CD4-positive, alpha-beta T cell treated with Interleukin-10 for 1 hour (primary cell): ENCODE results near the gene RCE1.

Experiments used
- DNase-seq: peaks from one replicate; pipeline ENCODE4 v3.0.0-alpha.2; 2020

Gene RCE1

DNA sequence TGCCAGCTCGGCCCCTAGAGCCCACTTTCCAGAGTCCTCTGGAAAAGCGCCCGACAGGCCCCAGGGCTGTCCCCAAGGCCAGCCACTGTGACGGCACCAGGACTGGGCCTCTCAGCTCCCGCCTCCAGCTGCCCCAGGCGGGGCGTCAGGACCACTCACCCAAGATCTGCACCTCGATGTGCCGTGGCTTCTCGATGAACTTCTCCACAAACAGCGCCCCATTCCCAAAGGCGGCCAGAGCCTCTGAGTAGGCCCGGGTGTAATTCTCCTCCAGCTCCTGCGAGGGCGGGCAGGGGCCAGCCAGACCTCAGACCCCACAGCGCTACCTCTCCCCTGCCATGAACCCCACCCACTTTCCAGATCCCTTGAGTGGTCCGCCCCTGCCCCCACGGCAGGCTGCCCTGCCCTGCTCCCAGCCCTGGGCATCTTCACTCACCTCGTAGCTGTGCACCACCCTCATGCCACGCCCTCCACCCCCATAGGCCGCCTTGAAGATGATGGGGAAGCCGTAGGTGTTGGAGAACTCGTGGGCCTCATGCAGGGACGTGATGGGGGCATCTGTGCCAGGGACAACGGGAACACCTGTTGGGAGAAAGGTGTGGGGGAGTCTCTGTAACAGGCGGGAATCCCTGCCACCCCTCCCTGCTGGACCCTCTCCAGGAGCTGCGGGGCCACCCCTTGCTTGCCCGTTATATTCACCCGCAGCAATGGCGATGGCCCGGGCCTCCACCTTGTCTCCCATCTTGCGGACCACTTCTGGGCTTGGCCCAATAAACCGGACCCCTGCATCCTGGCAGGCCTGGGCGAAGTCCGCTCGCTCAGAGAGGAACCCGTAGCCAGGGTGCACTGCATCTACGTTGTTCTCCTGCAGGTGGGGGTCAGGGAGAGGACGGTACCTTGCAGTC, 27.6 kb downstream of the RCE1 start:
- no peak for DNase-seq

DNA sequence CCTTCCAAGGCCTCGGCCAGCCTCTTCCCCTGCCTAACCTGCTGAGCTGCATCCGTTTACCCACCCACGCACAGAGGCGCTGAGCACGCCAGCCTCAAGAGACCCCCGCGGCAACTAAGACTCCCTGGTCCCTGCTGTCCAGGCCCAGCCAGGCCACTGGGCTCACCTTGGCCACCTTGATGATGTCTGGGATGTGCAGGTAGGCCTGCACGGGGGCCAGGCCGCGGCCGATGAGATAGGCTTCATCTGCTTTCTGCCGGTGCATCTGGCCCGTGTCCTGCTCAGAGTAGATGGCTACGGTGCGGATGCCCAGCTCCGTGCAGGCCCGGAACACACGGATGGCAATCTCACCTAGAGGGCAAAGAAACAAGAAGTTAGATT, 28.3 kb downstream of the RCE1 start:
- DNase-seq: no peak

DNA sequence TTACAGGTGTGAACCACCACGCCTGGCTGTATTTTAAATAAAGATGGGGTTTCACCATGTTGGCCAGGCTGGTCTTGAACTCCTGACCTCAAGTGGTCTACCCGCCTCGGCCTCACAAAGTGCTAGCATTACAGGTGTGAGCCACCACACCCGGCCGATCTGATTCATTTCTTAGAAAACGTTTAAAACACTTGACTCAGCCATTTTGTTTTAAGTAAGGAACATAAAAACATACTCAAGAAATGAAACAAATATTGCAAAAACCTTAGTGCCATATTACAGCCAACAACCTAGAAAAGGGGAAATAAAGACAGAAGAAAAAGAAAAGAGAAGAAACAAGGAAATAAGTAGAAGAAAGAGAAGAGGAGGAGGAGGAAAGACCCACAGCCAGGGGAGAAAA, 31.0 kb downstream of the RCE1 start:
- no peak for DNase-seq

DNA sequence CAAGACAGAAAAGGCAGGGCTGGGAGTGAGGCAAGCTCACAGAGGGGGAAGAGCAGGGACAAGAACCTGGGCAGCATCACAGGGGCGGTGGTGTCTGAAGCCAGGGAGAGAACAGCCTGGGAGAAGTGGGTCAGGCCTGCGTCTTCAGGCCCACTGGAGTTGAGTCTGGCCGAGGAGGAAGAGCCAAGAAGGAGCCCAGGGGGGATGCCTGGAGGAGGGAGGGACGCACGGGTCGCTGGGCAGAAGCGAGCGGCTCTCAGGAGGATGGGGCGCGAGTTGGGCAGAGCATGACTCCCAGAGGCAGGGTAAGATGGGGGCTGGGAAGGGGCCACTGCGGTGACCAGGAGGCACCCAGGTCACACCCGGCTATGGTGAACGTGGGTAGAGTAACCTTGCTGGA, 32.1 kb downstream of the RCE1 start:
- no peak for DNase-seq

DNA sequence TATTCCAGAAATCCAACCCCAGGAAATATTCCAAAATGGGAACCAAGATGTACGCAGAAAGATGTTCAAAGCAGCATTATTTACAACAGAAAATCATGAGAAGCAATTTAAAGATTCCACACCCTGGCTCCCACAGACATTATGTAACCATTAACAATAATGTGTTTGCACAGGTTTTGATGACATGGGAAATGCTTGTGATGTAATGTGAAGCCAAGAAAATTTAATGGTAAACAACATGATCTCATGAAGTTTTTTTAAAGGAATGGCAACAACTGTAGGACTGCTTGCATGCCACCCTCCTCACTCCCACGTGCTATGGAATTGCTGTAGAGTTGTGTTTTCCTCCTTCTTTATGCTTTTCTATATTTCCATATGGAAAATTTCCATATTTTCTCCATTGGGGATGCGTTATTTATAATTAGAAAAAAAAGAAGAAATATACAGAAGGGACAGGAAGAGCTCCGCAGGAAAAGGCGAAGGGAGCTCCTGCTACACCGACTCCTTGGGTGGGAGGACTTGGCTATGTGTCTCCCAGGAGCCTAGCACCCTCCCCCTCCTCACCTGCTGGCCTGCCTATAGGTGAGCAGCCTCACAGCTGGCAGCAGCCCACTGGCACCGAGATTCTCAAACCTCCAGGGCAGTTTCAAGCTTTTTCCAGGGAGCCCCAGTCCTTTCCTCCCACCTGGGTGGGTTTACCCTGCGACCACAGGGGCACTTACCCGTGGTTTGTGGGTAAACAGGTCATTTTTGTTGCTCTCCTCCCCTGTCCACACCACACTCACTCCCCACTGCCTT, 34.5 kb downstream of the RCE1 start:
- no peak for DNase-seq

DNA sequence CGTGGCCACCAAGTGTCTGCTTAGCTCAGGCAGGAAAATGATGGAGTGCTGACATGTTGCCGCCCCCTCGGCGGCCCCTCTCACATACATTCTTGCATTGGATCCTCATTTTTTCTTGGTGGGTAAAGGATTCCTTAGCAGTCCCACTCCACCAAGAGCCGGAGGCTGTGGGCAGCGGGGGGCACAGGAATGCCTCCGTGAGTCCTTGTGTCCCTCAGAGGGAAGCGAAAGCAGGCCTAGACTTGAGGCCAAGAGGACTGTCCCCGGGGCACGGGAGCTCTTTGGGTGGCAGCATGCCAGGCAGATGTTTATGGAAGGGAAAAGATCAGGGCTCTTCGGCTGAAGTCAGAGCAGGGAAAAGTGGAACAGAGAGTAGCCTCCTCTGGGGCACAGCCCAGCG, 35.2 kb downstream of the RCE1 start:
- DNase-seq: no peak

DNA sequence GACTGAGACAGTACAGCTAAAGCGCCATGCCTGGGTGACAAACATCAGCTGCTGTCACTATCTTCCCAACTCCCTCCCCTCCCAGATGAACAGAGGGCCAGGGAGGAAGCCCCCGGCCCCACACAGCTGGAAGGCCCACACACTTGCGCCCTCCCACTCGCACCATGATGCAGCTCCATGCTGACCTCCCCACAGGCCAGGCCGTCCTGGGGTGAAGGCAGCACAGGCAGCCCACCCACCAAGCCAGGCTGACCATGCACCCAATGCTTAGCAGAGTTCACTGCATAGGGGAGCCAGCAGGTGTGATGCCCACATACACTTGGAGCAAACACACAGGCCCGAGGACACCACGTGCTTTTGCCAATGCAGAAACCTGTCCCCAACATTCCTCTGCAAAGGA, 35.8 kb downstream of the RCE1 start:
- no peak for DNase-seq

DNA sequence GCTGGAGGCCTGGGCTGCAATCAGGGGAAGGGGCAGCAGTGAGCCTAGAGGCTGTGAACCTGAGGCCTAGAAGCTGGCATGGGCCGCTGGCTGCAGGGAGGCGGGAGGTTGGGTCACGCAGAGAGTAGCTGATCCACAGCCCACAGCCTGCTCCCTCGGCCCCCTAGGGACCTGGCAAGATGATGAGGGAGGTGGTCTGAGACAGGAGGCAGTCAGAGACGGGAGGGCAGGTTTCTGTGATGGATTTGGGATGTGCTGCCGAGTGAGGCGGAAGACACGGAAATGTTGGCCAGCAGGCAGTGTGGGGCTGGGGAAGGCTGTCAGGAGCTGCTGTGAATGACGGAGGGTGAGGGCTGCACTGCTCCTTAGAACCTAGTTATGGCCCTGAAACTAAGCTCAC, 36.3 kb downstream of the RCE1 start:
- DNase-seq: no peak

DNA sequence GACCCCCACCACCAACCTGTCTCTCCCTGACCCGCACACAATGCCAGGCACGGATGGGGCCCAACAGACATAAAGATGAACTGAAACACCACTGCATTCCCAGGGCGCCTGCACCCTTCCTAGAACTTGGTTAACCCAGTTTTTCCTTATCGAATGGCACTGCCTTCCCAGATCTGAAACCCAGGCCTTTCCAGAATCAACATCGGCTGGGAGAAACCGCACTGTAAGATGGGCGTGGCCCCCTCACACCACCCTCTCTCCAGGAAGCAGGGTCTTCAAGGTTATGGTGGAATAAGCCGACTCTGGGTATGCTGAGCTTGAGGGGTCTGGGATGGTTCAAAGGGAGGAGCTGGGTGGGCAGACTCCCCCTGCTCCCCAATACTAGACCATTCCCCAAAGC, 36.8 kb downstream of the RCE1 start:
- DNase-seq: no peak

DNA sequence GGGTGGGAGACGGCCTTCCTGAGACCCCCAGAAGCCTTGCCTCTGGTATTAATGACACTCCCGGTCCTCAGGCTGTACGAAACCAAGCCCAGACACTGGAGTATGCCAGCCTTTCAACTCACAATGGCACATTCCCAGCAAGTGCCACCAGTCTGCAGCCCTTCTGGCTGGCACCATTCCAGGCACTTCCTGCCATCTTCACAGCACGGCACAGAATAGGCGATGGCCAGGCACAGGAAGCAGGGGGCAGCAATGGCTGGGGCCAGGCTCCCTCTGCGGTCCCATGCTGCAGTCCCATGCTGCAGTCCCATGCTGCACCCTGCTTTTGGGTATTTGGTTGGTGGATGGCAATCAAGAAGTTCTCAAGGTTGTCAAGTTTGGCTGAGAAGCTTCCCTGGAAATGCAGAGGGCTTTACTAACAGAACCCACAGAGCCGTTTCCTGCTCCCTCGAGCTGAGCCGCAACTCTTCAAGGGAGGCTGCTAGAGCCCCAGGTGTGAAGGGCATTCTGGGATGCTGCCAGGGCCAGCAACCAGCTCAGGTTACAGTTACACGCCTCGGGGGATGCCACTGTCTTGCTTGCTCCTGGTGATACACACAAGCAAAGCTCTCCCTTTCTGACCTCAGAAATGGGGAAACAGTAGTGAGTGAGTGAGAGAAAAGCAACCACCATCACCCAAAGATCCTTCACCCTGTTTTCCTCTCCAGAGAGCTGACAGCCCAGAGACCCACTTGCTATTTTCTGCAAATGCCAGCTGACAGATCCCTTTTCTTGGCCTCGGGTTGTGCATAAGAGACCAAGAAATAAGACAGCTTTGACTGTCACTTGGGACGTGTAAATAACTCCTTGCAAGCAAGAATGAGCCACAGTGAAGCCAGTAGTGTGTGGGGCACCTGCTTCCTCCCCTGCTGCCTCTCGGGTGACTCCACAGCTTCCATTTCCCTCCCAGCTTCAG, 37.5 kb downstream of the RCE1 start:
- no peak for DNase-seq

DNA sequence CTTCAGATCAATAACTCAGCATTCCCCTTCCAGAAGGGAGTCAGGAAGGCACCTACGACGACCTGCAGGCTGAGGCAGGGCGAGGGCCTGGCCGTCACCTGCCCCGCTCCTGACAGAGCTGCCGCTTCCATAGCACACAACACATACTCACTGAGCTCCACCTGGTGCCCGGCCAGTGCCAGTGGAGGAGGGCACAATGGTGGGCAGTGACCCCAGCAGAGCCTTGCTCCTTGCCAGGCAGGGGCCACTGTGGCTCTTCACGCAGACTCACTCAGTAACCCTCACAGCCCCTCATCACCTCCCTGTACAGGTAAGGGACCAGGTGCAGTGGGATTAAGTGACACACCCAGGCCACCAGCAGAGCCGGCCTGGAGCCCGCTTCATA, 38.2 kb downstream of the RCE1 start:
- DNase-seq: no peak

DNA sequence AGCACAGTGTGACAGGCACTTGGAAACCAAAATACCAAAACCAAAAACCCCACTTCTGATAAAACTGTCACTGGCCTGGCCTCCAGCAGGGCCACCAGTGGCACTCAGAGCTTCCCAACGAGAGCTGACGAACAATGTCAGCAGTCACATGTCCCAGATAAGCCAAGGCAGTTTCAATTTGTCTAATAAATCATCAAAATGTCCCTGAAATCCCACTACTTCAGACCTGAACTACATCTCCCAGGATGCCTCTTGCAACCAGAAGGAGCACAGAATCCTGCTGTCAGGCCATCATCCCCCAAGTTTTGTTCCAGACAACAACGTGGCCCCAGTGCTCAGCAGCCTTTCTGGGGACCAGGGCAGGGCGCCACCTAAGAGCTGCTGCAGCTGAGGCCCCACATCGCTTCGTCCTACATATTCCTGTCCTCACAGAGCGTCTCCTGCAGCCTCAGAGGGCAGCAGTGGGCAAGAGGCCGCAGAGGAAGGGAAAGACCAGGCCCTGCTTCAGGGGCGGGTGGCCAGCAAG, 38.7 kb downstream of the RCE1 start:
- no peak for DNase-seq

DNA sequence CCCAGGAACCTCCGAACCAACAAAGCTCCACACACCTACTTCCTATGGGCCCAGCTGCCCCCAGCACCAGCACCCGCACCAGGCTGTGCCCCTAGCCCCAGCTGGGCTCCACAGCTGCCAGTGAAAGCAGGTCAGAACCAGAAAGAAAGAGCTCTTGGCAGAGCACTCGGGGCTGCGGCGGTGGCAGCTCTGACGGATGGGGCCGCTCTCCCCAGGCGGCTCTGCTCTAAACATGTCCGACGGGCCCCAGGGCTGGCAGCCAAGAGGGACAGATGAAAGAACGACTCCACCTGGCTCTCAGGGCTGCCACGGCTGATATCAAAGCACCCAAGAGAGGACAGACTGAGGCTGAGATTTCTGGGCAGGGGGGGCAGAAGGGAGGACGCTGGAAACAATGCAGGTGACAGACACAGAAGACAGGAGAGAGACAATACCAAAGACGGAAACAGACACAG, 39.3 kb downstream of the RCE1 start:
- DNase-seq: no peak

DNA sequence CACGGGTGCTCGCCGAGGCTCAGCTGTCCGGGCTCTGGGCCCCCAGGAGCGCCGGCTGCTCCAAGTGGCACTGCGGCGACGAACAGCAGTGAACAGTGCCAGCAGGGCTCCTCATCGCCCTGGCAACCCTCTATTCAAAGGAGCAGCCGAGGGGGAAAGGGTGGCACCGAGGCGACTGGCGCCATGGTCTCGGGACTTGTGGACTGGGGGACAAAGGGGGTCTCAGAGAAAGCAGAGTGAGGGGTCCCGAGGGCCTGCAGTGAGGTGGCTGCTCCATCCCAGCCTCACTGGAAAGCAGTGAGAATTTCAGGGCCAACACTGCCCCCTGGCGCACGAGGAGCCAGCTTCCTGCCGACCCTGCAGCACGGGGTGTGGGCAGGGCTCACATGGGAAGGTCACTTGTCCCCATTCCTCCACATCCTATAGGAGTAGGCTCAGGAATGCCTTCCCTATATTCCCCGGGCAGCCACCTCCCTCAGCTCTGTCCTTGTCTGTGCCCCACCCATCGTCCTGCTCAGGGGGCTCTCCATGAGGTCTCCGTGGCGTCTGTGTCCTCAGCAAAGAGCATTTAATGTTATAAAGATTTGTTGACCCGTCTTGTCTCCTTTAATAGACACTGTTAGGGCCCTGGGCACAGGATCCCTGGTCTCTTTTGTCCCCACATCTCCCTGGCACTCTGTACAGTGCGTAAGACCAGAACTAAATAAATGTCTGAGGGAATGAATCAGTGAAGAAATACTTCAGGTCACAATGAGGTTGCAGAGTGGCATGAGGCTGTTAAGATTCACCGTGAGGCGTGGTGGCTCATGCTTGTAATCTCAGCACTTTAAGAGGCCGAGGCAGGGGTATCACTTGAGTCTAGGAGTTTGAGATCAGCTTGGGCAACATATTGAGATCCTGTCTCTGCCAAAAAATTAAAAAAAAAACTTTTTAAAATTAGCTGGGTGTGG, 40.0 kb downstream of the RCE1 start:
- peak; percentile 60 for DNase-seq

DNA sequence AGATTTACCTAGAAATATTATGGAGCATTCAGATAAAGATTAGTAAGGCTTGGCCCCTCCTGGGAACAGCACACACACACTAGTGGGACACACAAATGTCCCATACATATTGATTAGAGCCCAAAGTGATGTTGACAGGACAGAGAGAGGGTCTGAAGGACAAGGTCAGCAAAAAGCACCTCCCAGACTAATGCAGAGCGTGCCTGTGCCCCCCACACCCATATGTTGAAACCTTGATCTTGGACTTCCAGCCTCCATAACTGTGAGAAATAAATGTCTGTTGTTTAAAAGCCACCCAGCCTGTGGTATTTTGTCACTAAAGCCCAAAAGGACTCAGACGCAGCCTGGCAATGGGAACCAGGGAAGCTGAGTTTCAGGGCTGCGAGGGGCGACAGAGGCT, 41.2 kb downstream of the RCE1 start:
- DNase-seq: no peak

DNA sequence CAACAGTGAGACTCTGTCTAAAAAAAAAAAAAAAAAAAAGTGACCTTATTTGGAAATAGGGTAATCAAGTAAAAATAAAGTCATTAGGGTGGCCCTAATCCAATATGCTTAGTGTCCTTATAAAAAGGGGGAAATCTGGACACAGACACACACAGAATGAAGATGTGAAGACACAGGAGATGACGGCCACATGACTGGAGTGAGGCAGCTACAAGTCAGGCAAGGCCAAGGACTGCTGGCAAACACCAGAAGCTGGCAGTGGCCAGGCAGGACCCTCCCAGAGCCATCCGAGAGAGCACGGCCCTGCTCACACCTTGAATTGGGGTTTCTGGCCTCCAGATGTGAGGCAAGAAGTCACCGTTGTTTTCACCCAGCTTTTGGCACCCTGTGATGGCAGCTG, 42.2 kb downstream of the RCE1 start:
- DNase-seq: no peak

DNA sequence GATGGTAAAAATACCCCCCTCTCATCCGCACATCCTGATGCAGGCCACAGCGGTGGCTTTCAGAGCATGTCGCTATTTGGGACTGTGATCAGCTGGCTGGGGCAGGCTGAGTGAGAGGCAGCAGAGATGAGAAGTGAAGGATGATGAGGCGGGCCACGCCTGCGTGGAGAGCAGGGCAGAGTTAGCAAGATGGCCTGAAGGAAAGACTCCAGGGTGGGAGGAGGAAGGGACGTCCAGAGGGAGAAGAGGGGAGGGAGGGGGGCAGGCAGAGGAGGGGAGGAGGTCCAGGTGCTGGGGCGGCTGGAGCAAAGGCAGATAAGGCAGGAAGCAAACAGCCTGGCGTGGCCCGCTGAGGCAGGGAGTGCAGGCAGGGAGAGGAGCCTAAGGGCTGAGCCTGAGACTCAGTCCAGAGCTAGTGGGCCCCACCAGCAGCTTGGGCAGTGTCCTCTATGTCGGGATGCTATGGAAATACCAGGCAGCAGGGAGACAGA, 42.8 kb downstream of the RCE1 start:
- no peak for DNase-seq

DNA sequence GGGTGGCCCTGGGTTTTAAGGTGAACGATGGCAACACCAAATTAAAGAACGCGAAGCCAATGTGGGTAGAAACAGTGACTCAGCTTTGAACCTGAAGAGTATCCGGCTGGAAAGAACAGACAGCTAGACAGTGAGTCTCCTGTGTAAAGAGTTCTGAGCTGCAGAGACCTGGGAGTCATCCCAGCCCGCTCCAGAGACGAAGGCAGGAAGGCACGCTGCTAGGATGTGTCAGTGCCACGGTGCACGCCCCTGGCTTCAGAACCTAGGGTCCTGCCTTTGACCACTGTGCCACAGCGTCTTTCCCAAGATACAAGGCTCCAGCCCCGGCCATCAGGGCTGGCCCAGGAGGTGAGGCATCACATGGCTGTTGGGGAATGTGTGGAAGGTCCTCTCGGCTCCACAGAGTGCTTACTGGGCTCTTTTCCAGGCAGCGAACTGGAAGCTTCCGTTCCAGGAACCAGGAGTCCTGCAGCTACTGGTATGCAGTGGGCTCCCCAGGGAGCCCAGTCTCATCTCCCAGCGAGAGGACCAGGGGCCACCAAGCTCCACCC, 43.5 kb downstream of the RCE1 start:
- DNase-seq: no peak

DNA sequence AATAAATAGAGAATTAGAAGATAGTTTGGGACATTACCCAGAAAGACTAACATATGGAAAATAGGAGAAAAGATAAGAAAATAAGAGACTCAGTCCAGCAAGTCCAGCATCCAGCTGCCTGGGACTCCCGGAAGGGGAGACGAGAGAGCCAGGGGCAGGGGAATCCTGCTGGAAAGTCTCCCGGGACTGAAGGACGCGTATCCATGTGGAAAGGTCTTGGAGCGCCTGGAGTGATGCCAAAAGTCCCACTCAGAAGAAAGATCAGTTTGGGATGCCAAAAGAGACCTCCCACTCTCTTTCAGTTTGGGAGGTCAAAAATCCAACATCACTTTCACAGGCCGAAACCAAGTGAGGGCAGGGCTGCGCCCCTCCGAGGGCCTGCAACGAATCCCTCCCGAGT, 44.3 kb downstream of the RCE1 start:
- DNase-seq: no peak

DNA sequence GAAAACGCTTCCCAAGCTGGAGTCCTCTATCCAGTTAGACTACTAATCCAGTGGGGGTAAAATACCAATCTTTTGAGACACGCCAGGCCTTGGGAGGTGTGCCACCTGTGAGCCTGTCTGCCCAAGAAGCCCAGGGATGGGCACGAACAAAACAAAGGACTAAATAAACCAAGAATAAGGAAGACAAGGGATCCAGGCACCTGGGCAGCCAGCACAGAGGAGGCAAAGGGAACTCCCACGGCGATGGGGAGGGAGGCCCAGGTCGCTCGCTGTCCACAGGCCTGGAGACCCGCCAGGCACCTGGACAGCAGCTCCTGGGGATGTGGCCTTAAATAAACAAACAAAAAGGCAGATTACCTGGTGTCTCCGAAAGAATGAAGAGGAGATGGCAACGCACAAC, 45.0 kb downstream of the RCE1 start:
- DNase-seq: no peak

DNA sequence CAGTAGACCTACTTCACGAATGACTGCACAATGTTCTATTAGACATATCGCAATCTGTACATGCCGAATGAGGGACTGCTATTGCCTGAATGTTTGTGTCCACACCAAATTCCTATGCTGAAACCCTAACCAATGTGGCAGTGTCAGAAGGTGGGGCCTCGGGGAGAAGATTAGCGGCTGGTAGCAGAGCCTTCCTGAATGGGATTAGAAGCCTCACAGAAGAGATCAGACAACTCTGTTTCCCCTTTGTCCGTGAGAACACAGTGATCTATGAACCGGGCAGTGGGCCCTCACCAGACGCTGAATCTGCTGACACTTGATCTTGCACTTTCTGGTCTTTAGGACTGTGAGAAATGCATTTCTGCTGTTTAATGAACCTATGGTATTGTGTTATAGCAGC, 46.7 kb downstream of the RCE1 start:
- DNase-seq: no peak
